Mesenchymal stem cell (in vitro differentiated cells and primary cell): ENCODE measurements around the gene ITGB4.
A peak's percentile ranks its signal among the peaks of the same experiment; 100 is the strongest.

Experiments
- DNase-seq: peaks from one replicate; pipeline ENCODE4 v3.0.0-alpha.2; 2013
- H2AFZ ChIP-seq: one replicate; pipeline ENCODE4 v1.6.1; 2013; ENCODE audit warnings: low read depth, mild to moderate bottlenecking, control low read depth, inconsistent platforms, low read length, moderate library complexity
- H2AK5ac ChIP-seq: 2 replicates; pipeline ENCODE4 v1.6.1; 2013; ENCODE audit warnings: low read length, moderate library complexity, mild to moderate bottlenecking, inconsistent platforms; ENCODE audit not compliant: severe bottlenecking
- H2BK120ac ChIP-seq: one replicate; pipeline ENCODE4 v1.6.1; 2013; ENCODE audit warnings: low read depth, mild to moderate bottlenecking, inconsistent platforms, low read length, moderate library complexity
- H2BK12ac ChIP-seq, 2 experiments: one replicate each; pipeline ENCODE4 v1.6.1; 2013; ENCODE audit warnings: inconsistent platforms in 2 of 2, low read length in 2 of 2, mild to moderate bottlenecking in 2 of 2, moderate library complexity in 2 of 2, control low read depth in 1 of 2
- H2BK15ac ChIP-seq: one replicate; pipeline ENCODE4 v1.6.1; 2013; ENCODE audit warnings: mild to moderate bottlenecking, low read depth, inconsistent platforms; ENCODE audit not compliant: poor library complexity, severe bottlenecking
- H2BK5ac ChIP-seq: 2 replicates; pipeline ENCODE4 v1.6.1; 2013; ENCODE audit warnings: low read depth, mild to moderate bottlenecking, low read length, control low read depth, inconsistent platforms; ENCODE audit not compliant: poor library complexity, severe bottlenecking
- H3K14ac ChIP-seq, 2 experiments: one replicate each; pipeline ENCODE4 v1.6.1; 2013; ENCODE audit warnings: inconsistent platforms in 2 of 2, low read length in 2 of 2, control low read depth in 1 of 2, mild to moderate bottlenecking in 1 of 2, moderate library complexity in 1 of 2
- H3K18ac ChIP-seq, 2 experiments: one replicate each; pipeline ENCODE4 v1.6.1; 2013; ENCODE audit warnings: inconsistent platforms in 2 of 2, low read length in 2 of 2, control low read depth in 1 of 2, low read depth in 1 of 2, mild to moderate bottlenecking in 1 of 2
- H3K23ac ChIP-seq, 2 experiments: one replicate each; pipeline ENCODE4 v1.6.1; 2013; ENCODE audit warnings: inconsistent platforms in 2 of 2, low read length in 2 of 2, mild to moderate bottlenecking in 2 of 2, moderate library complexity in 2 of 2, control low read depth in 1 of 2
- H3K27ac ChIP-seq: 2 replicates; pipeline ENCODE4 v1.5.1; 2013; ENCODE audit warnings: mild to moderate bottlenecking, moderate library complexity, low read length, control low read depth, inconsistent platforms; ENCODE audit not compliant: poor library complexity, severe bottlenecking
- H3K27me3 ChIP-seq, 2 experiments: 2 replicates each; pipeline versions ENCODE4 v1.6.1 to v1.7.0; 2013; ENCODE audit warnings: low read length in 2 of 2, mild to moderate bottlenecking in 2 of 2, moderate library complexity in 2 of 2, control low read depth in 1 of 2, inconsistent platforms in 1 of 2; ENCODE audit not compliant: control insufficient read depth in 1 of 2, insufficient read depth in 1 of 2
- H3K36me3 ChIP-seq, 2 experiments: 2 replicates each; pipeline versions ENCODE4 v1.6.1 to v1.7.0; 2013; ENCODE audit warnings: low read length in 2 of 2, control low read depth in 1 of 2, inconsistent platforms in 1 of 2, low read depth in 1 of 2, mild to moderate bottlenecking in 1 of 2; ENCODE audit not compliant: insufficient read depth in 2 of 2, control insufficient read depth in 1 of 2
- H3K4ac ChIP-seq, 2 experiments: one replicate each; pipeline ENCODE4 v1.6.1; 2013; ENCODE audit warnings: inconsistent platforms in 2 of 2, low read length in 2 of 2, mild to moderate bottlenecking in 2 of 2, moderate library complexity in 2 of 2, control low read depth in 1 of 2, low read depth in 1 of 2
- H3K4me1 ChIP-seq: 2 replicates; pipeline ENCODE4 v1.6.1; 2013; ENCODE audit warnings: low read depth, low read length, control low read depth; ENCODE audit not compliant: control insufficient read depth, insufficient read depth
- H3K4me2 ChIP-seq: 2 replicates; pipeline ENCODE4 v1.6.1; 2013; ENCODE audit warnings: low read length, mild to moderate bottlenecking, inconsistent platforms; ENCODE audit not compliant: poor library complexity, severe bottlenecking
- H3K4me3 ChIP-seq, 2 experiments: 2 replicates each; pipeline versions ENCODE4 v1.5.1 to v1.7.0; 2013; ENCODE audit warnings: low read length in 2 of 2, mild to moderate bottlenecking in 2 of 2, control low read depth in 1 of 2, low read depth in 1 of 2; ENCODE audit not compliant: insufficient read depth in 1 of 2
- H3K79me1 ChIP-seq: replicated peaks from 2 replicates; pipeline ENCODE4 v1.6.1; 2013; ENCODE audit warnings: mild to moderate bottlenecking, control low read depth, low read length, inconsistent platforms; ENCODE audit not compliant: poor library complexity, severe bottlenecking
- H3K9ac ChIP-seq: 2 replicates; pipeline ENCODE4 v1.7.0; 2013; ENCODE audit warnings: mild to moderate bottlenecking, low read length, moderate library complexity
- H3K9me3 ChIP-seq: 2 replicates; pipeline ENCODE4 v1.7.0; 2013; ENCODE audit warnings: mild to moderate bottlenecking, low read length; ENCODE audit not compliant: control insufficient read depth
- H4K8ac ChIP-seq: one replicate; pipeline ENCODE4 v1.6.1; 2013; ENCODE audit warnings: inconsistent platforms, mild to moderate bottlenecking, low read length, moderate library complexity
- H4K91ac ChIP-seq: one replicate; pipeline ENCODE4 v1.6.1; 2013; ENCODE audit warnings: mild to moderate bottlenecking, low read length, inconsistent platforms
- WGBS: methylation state at CpG from one replicate; pipeline ENCODE4 v1.1.7; 2013; ENCODE audit warnings: mixed read lengths; 5-methylcytosine and 5-hydroxymethylcytosine counted together

The ITGB4 gene

GRCh38 chr17:75684249-75684648 is 37.0 kb upstream of the ITGB4 start:
- WGBS, result 92% methylated on average over 5 of the region's 5 CpGs
- H3K18ac ChIP-seq, result peak overlapping the region in 1 of 2 experiments; percentile 28
- H2BK5ac ChIP-seq, result peak overlapping the region; percentile 67
- no peak overlapping the region for H2BK12ac ChIP-seq
- H3K9ac ChIP-seq, result no peak overlapping the region
- H3K4ac ChIP-seq, result no peak overlapping the region
- H2BK120ac ChIP-seq, result no peak overlapping the region
- H3K14ac ChIP-seq, result no peak overlapping the region
- H3K9me3 ChIP-seq, result no peaks in the 10 kb centered on the region
- H3K27me3 ChIP-seq, result no peaks in the 10 kb centered on the region
- H3K23ac ChIP-seq, result no peak overlapping the region
- no peak overlapping the region for H4K91ac ChIP-seq
- H2AFZ ChIP-seq, result no peak overlapping the region
- H2AK5ac ChIP-seq, result peak overlapping the region; percentile 94
- no peak overlapping the region for H3K4me3 ChIP-seq
- no peak overlapping the region for H2BK15ac ChIP-seq
- H3K4me1 ChIP-seq, result peaks cover 36% of the 10 kb centered on the region
- no peak overlapping the region for H4K8ac ChIP-seq
- DNase-seq, result no peak
- peak overlapping the region; percentile 76 for H3K27ac ChIP-seq
- H3K4me2 ChIP-seq, result no peak overlapping the region
- H3K79me1 ChIP-seq, result peaks cover 16% of the 10 kb centered on the region
- peaks cover 20 to 40% of the 10 kb centered on the region in 2 experiments for H3K36me3 ChIP-seq

- no peak overlapping the region for H2BK12ac ChIP-seq
- no peak overlapping the region for H3K4me3 ChIP-seq
- peaks cover 36% of the 10 kb centered on the region for H3K4me1 ChIP-seq
- H3K79me1 ChIP-seq, result peaks cover 16% of the 10 kb centered on the region
- no peak overlapping the region for H4K8ac ChIP-seq
- H3K14ac ChIP-seq, result no peak overlapping the region
- no peak overlapping the region for H3K4me2 ChIP-seq
- H3K9ac ChIP-seq, result no peak overlapping the region
- no peak overlapping the region for H2BK15ac ChIP-seq
- H3K18ac ChIP-seq, result no peak overlapping the region
- 95% methylated on average over 7 of the region's 7 CpGs for WGBS
- H3K4ac ChIP-seq, result no peak overlapping the region
- H2AK5ac ChIP-seq, result peak overlapping the region; percentile 94
- H3K23ac ChIP-seq, result no peak overlapping the region
- peak overlapping the region; percentile 76 for H3K27ac ChIP-seq
- no peak overlapping the region for H2BK120ac ChIP-seq
- no peak overlapping the region for H4K91ac ChIP-seq
- no peak for DNase-seq
- no peaks in the 10 kb centered on the region for H3K9me3 ChIP-seq
- no peaks in the 10 kb centered on the region for H3K27me3 ChIP-seq
- peaks cover 20 to 38% of the 10 kb centered on the region in 2 experiments for H3K36me3 ChIP-seq
- H2AFZ ChIP-seq, result no peak overlapping the region
- peak overlapping the region; percentile 20 for H2BK5ac ChIP-seq
These were observed 36.3 kb upstream of the ITGB4 start for GRCh38 chr17:75684924-75685323.

GRCh38 chr17:75685499-75685898 is 35.8 kb upstream of the ITGB4 start:
- H3K27ac ChIP-seq, result peak overlapping the region; percentile 6
- H3K18ac ChIP-seq, result no peak overlapping the region
- H3K4ac ChIP-seq, result no peak overlapping the region
- 92% methylated on average over 2 of the region's 3 CpGs for WGBS
- peak overlapping the region; percentile 0 for H3K9ac ChIP-seq
- H2BK5ac ChIP-seq, result no peak overlapping the region
- H2BK15ac ChIP-seq, result no peak overlapping the region
- no peak overlapping the region for H3K14ac ChIP-seq
- no peak overlapping the region for H3K4me2 ChIP-seq
- no peak overlapping the region for H2BK120ac ChIP-seq
- no peaks in the 10 kb centered on the region for H3K27me3 ChIP-seq
- H3K4me1 ChIP-seq, result peaks cover 35% of the 10 kb centered on the region
- no peak overlapping the region for H2BK12ac ChIP-seq
- H4K91ac ChIP-seq, result no peak overlapping the region
- peaks cover 19 to 34% of the 10 kb centered on the region in 2 experiments for H3K36me3 ChIP-seq
- no peaks in the 10 kb centered on the region for H3K9me3 ChIP-seq
- H4K8ac ChIP-seq, result no peak overlapping the region
- H3K4me3 ChIP-seq, result no peak overlapping the region
- no peak for DNase-seq
- peak overlapping the region; percentile 94 for H2AK5ac ChIP-seq
- H2AFZ ChIP-seq, result no peak overlapping the region
- no peak overlapping the region for H3K23ac ChIP-seq
- peaks cover 16% of the 10 kb centered on the region for H3K79me1 ChIP-seq

GRCh38 chr17:75688209-75688825 is 32.9 kb upstream of the ITGB4 start:
- Histone ChIP-seq H4K91ac (no peak overlapping the region), H3K9me3 (no peaks in the 10 kb centered on the region), H3K27ac (no peak overlapping the region), H2BK12ac (no peak overlapping the region), H3K4me2 (no peak overlapping the region), H3K9ac (no peak overlapping the region), H2BK120ac (no peak overlapping the region), H2BK15ac (no peak overlapping the region), H3K14ac (no peak overlapping the region), H4K8ac (no peak overlapping the region), H3K23ac (no peak overlapping the region), H2AK5ac (peak overlapping the region; percentile 92), H2AFZ (no peak overlapping the region), H3K4me1 (peaks cover 51% of the 10 kb centered on the region), H3K79me1 (peaks cover 15% of the 10 kb centered on the region), H3K4me3 (no peak overlapping the region), H3K18ac (no peak overlapping the region), H2BK5ac (no peak overlapping the region), H3K36me3 (peaks cover 24 to 42% of the 10 kb centered on the region in 2 experiments), H3K27me3 (no peaks in the 10 kb centered on the region), H3K4ac (no peak overlapping the region)
- 95% methylated on average over 10 of the region's 11 CpGs for WGBS
- peak; percentile 36 for DNase-seq
